Measurements from ENCODE around the gene SOHLH2.
A peak's percentile ranks its signal among the peaks of the same experiment; 100 is the strongest.

The SOHLH2 gene

GRCh38 chr13:36163809-36164308 lies 50.5 kb downstream of the SOHLH2 start:
- H3K27me3 ChIP-seq (ENCODE audit: insufficient read depth, poor library complexity, severe bottlenecking), result no peaks in the 10 kb centered on the region
- H3K27ac ChIP-seq (replicated peaks), result no peak overlapping the region
- DNase-seq (ENCODE audit: low read depth in 1 of 2, low spot score in 1 of 2), result no peak
- TF ChIP-seq SPI1 (IDR thresholded peaks at IDR 0.05; ENCODE audit: borderline replicate concordance, low read depth) (no peak), GABPA (IDR thresholded peaks at IDR 0.05; ENCODE audit: low read depth) (no peak), REST (IDR thresholded peaks at IDR 0.05; ENCODE audit: insufficient replicate concordance, low read depth) (no peak), POLR2AphosphoS5 (IDR thresholded peaks at IDR 0.05; ENCODE audit: low read depth) (no peak)
- TF ChIP-seq, protein P1, sequence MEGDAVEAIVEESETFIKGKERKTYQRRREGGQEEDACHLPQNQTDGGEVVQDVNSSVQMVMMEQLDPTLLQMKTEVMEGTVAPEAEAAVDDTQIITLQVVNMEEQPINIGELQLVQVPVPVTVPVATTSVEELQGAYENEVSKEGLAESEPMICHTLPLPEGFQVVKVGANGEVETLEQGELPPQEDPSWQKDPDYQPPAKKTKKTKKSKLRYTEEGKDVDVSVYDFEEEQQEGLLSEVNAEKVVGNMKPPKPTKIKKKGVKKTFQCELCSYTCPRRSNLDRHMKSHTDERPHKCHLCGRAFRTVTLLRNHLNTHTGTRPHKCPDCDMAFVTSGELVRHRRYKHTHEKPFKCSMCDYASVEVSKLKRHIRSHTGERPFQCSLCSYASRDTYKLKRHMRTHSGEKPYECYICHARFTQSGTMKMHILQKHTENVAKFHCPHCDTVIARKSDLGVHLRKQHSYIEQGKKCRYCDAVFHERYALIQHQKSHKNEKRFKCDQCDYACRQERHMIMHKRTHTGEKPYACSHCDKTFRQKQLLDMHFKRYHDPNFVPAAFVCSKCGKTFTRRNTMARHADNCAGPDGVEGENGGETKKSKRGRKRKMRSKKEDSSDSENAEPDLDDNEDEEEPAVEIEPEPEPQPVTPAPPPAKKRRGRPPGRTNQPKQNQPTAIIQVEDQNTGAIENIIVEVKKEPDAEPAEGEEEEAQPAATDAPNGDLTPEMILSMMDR (IDR thresholded peaks at IDR 0.05; ENCODE audit: insufficient read depth, low read length), result no peak
- no peak overlapping the region for H3K4me3 ChIP-seq (replicated peaks; ENCODE audit: insufficient read depth, low read length)

GRCh38 chr13:36163286-36163685 lies 51.1 kb downstream of the SOHLH2 start:
- Histone ChIP-seq H3K27me3 (ENCODE audit: insufficient read depth, poor library complexity, severe bottlenecking) (no peaks in the 10 kb centered on the region), H3K4me3 (replicated peaks; ENCODE audit: insufficient read depth, low read length) (no peak overlapping the region), H3K27ac (replicated peaks) (no peak overlapping the region)
- TF ChIP-seq POLR2AphosphoS5 (IDR thresholded peaks at IDR 0.05; ENCODE audit: low read depth) (no peak), GABPA (IDR thresholded peaks at IDR 0.05; ENCODE audit: low read depth) (no peak), SPI1 (IDR thresholded peaks at IDR 0.05; ENCODE audit: borderline replicate concordance, low read depth) (no peak), REST (IDR thresholded peaks at IDR 0.05; ENCODE audit: insufficient replicate concordance, low read depth) (no peak)
- TF ChIP-seq, protein P1 (IDR thresholded peaks at IDR 0.05; ENCODE audit: insufficient read depth, low read length), result no peak
- no peak for DNase-seq (ENCODE audit: low read depth in 1 of 2, low spot score in 1 of 2)

- TF ChIP-seq REST (IDR thresholded peaks at IDR 0.05; ENCODE audit: insufficient replicate concordance, low read depth) (peak; percentile 41), POLR2AphosphoS5 (IDR thresholded peaks at IDR 0.05; ENCODE audit: low read depth) (no peak)
- no peak for DNase-seq (ENCODE audit: low read depth in 1 of 2, low spot score in 1 of 2)
These were observed 54.1 kb downstream of the SOHLH2 start for GRCh38 chr13:36160297-36160696.

More at GRCh38 chr13:36160297-36160696, 54.1 kb downstream of the SOHLH2 start:
- peaks cover 4% of the 10 kb centered on the region for H3K27me3 ChIP-seq (ENCODE audit: insufficient read depth, poor library complexity, severe bottlenecking)
- H3K4me3 ChIP-seq (replicated peaks; ENCODE audit: insufficient read depth, low read length), result no peak overlapping the region
- no peak overlapping the region for H3K27ac ChIP-seq (replicated peaks)
